C4-2B (cell line): ENCODE measurements around the gene KRTAP1-1.

Experiments
- H3K27ac ChIP-seq: fragments of 450-650 bp; 2 replicates; pipeline ENCODE4 v1.5.1; 2017
- CTCF ChIP-seq: fragments of 450-650 bp; conservative IDR thresholded peaks from 2 replicates; pipeline ENCODE4 v1.5.1; 2017; ENCODE audit warnings: mild to moderate bottlenecking
- ZFX ChIP-seq: fragments of 450-650 bp; IDR thresholded peaks from 2 replicates; pipeline ENCODE4 v1.6.1; 2017

Gene KRTAP1-1

GRCh38 chr17:41010441-41010840 is 30.8 kb downstream of the KRTAP1-1 start:
- no peak for TF ChIP-seq CTCF
- no peak for TF ChIP-seq ZFX
- no peak overlapping the region for H3K27ac ChIP-seq

GRCh38 chr17:41009936-41010335 is 31.3 kb downstream of the KRTAP1-1 start:
- TF ChIP-seq ZFX, result no peak
- TF ChIP-seq CTCF, result no peak
- no peak overlapping the region for H3K27ac ChIP-seq

- TF ChIP-seq CTCF (no peak), ZFX (no peak)
Measured at GRCh38 chr17:41009301-41009760, 31.9 kb downstream of the KRTAP1-1 start.

GRCh38 chr17:41008811-41009210 is 32.4 kb downstream of the KRTAP1-1 start, which contains the start of gene KRTAP3-1:
Gene KRTAP3-1, minus strand, starts transcription at chr17:41009128. Its CDS starts 54 bp downstream, at chr17:41009074.
- TF ChIP-seq CTCF, result no peak
- no peak for TF ChIP-seq ZFX
- no peak within 1 kb of the TSS for H3K27ac ChIP-seq

More at GRCh38 chr17:41009301-41009760, 31.9 kb downstream of the KRTAP1-1 start:
- H3K27ac ChIP-seq, result no peak overlapping the region

GRCh38 chr17:41004397-41004796 is 36.9 kb downstream of the KRTAP1-1 start:
- no peak overlapping the region for H3K27ac ChIP-seq
- TF ChIP-seq CTCF (no peak), ZFX (no peak)

GRCh38 chr17:41003926-41004325 is 37.3 kb downstream of the KRTAP1-1 start:
- no peak for TF ChIP-seq CTCF
- no peak for TF ChIP-seq ZFX
- no peak overlapping the region for H3K27ac ChIP-seq

GRCh38 chr17:41002814-41003213 is 38.4 kb downstream of the KRTAP1-1 start:
- no peak for TF ChIP-seq CTCF
- no peak overlapping the region for H3K27ac ChIP-seq
